ENCODE measurements around the gene TMTC1.

TMTC1 gene

DNA sequence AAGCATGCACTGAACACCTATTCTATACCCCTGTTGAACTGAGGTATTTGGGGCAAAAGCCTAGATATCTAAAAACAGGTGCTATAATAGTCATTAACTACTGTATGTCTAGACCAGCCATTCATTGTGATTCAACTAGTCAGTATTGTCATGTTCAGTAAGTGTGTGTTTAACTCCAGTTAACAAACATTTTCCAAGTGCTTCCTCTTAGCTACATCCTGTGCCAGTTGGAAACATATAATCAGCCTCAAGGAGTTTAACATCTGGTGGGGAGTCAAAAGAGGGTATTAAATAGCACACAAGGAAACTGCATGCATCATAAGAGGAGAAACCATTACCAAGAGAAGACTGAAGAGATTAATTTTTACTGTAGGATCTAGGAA, 20.4 kb downstream of the TMTC1 start:
- no peak overlapping the region for H3K4me3 ChIP-seq (ENCODE audit: low read depth, low read length)
- no peak for TF ChIP-seq CTCF (IDR thresholded peaks at IDR 0.05; ENCODE audit: borderline replicate concordance, insufficient read depth, low read depth, low read length)

DNA sequence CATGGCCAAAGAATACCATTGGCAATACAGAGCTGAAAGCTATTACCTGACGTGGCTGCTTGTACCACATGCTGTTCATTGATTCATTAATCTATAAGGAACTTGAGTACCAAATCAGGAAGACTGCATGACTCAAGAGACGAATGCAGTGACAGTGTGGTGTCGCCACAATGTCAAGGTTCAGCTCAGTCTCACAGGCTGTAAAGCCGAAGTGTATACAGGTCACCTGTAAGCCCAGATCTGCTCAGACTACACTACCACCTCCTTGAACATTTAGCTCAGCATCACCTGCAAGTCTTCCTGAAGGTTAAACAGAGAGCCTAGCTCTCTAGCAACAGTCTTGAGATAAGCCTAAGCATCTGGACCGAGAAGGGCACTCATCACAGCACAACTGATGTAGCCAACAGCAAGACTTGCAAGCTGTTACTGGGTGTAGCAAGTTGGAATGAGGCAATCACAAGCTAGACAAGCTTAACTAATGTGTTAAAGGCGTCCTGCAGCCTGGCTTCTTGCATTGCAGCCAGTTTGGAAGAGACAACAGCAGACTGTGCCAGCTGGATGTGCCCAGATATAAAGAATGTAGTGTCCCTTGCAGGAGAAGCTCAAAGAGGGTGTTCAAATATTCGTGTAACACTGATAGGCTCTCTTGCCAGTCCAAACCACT, 21.0 kb downstream of the TMTC1 start:
- no peak overlapping the region for H3K4me3 ChIP-seq (ENCODE audit: low read depth, low read length)
- no peak for TF ChIP-seq CTCF (IDR thresholded peaks at IDR 0.05; ENCODE audit: borderline replicate concordance, insufficient read depth, low read depth, low read length)

GRCh38 chr12:29759950-29760349, 23.8 kb downstream of the TMTC1 start:
- TF ChIP-seq CTCF (IDR thresholded peaks at IDR 0.05; ENCODE audit: borderline replicate concordance, insufficient read depth, low read depth, low read length): no peak
- no peak overlapping the region for H3K4me3 ChIP-seq (ENCODE audit: low read depth, low read length)

GRCh38 chr12:29756741-29757390, 26.9 kb downstream of the TMTC1 start:
- H3K4me3 ChIP-seq (ENCODE audit: low read depth, low read length): no peak overlapping the region
- TF ChIP-seq CTCF (IDR thresholded peaks at IDR 0.05; ENCODE audit: borderline replicate concordance, insufficient read depth, low read depth, low read length): no peak

- no peak overlapping the region for H3K4me3 ChIP-seq (ENCODE audit: low read depth, low read length)
- no peak for TF ChIP-seq CTCF (IDR thresholded peaks at IDR 0.05; ENCODE audit: borderline replicate concordance, insufficient read depth, low read depth, low read length)
These were observed 29.2 kb downstream of the TMTC1 start for GRCh38 chr12:29754235-29755189.

GRCh38 chr12:29752121-29752520, 31.6 kb downstream of the TMTC1 start:
- TF ChIP-seq CTCF (IDR thresholded peaks at IDR 0.05; ENCODE audit: borderline replicate concordance, insufficient read depth, low read depth, low read length): no peak
- no peak overlapping the region for H3K4me3 ChIP-seq (ENCODE audit: low read depth, low read length)
